ENCODE data around the gene MTM1. TPM values are rescaled to one million over a fixed set of nuclear protein-coding genes. Genes with fewer than 3 reads are reported as not detected.

MTM1 gene
- total RNA-seq, 6 experiments from 2014 or later: 8.1 to 12.2 (median 10.0) TPM

DNA sequence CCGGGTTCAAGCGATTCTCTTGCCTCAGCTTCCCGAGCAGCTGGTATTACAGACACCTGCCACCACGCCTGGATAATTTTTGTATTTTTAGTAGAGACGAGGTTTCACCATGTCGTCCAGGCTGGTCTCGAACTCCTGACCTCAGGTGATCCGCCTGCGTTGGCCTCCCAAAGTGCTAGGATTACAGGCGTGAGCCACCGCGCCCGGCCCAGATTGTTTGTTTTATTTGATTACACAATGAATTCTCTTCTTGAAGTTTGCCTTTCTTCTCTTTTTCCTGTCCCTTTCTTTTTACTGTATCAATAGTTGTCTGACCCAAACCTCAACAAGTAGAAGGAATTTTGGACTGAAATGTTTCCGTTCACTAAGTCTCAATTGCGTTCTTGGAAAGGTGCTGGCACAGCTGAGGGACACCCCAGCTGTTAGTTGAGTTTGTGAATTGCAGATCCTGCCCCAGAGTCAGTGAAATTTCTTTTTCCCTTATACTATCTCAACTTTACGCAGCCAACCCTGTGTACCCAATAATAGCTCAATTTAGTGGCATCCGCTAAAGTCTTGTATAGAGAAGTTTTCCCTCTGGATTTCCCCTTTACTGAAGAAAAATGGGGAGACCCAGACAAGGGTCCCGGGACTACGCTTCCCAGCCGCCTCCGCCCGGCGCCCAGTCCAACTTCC is 639 bp upstream of the MTM1 start:
- no peak for TF ChIP-seq CTCF (IDR thresholded peaks at IDR 0.05)
- Mint-ChIP-seq H3K27ac (peak overlapping the region; percentile 62; the same call in 1 of the 2 replicates), H3K9me3 (no peaks in the 10 kb centered on the region), H3K4me1 (ENCODE audit: low read depth) (peaks cover 39% of the 10 kb centered on the region), H3K4me3 (peak overlapping the region; percentile 81), H3K36me3 (ENCODE audit: low read depth) (no peaks in the 10 kb centered on the region), H3K27me3 (ENCODE audit: insufficient read depth) (no peaks in the 10 kb centered on the region)
- no peak for DNase-seq

GRCh38 chrX:150569155-150569477 is 695 bp downstream of the MTM1 start:
- no peaks in the 10 kb centered on the region for H3K36me3 Mint-ChIP-seq (ENCODE audit: low read depth)
- DNase-seq: peak; percentile 17
- TF ChIP-seq CTCF (IDR thresholded peaks at IDR 0.05): no peak

GRCh38 chrX:150570512-150570911 is 2.1 kb downstream of the MTM1 start:
- DNase-seq: no peak
- H3K27ac Mint-ChIP-seq: no peak overlapping the region
- H3K36me3 Mint-ChIP-seq (ENCODE audit: low read depth): no peaks in the 10 kb centered on the region
- H3K27me3 Mint-ChIP-seq (ENCODE audit: insufficient read depth): no peaks in the 10 kb centered on the region
- H3K4me3 Mint-ChIP-seq: peak overlapping the region; percentile 36; the same call in 1 of the 2 replicates
- no peak for TF ChIP-seq CTCF (IDR thresholded peaks at IDR 0.05)
- no peaks in the 10 kb centered on the region for H3K9me3 Mint-ChIP-seq
- H3K4me1 Mint-ChIP-seq (ENCODE audit: low read depth): peaks cover 51% of the 10 kb centered on the region

More at GRCh38 chrX:150569155-150569477, 695 bp downstream of the MTM1 start:
- peaks cover 44% of the 10 kb centered on the region for H3K4me1 Mint-ChIP-seq (ENCODE audit: low read depth)
- no peaks in the 10 kb centered on the region for H3K9me3 Mint-ChIP-seq
- no peaks in the 10 kb centered on the region for H3K27me3 Mint-ChIP-seq (ENCODE audit: insufficient read depth)
- peak overlapping the region; percentile 84 for H3K27ac Mint-ChIP-seq
- H3K4me3 Mint-ChIP-seq: peak overlapping the region; percentile 90

- no peak for DNase-seq
- no peak for TF ChIP-seq CTCF (IDR thresholded peaks at IDR 0.05)
- Mint-ChIP-seq H3K4me1 (ENCODE audit: low read depth) (peaks cover 65% of the 10 kb centered on the region), H3K9me3 (no peaks in the 10 kb centered on the region), H3K4me3 (peak overlapping the region; percentile 49), H3K27me3 (ENCODE audit: insufficient read depth) (no peaks in the 10 kb centered on the region), H3K36me3 (ENCODE audit: low read depth) (no peaks in the 10 kb centered on the region), H3K27ac (peak overlapping the region; percentile 61)
Measured at GRCh38 chrX:150572206-150572605, 3.8 kb downstream of the MTM1 start.

DNA sequence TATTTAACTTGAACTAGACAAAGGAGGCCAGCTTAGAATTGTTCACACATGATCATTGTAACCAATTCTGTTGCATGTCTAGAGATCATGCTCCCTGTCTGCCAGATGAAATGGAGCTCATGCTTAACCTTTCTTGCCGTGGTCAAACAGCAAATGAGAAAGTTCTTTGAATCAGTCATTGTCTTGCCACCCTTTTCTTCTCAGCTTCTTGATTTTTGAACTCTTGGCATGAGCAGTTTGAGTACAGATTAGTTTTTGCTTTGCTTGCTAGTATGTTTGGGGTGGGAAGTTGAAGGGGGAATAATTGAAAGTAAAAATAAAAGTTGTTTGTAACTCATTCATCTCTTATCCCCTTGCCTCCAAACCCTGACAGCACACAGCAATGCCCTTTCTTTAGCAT is 4.7 kb downstream of the MTM1 start:
- no peak for TF ChIP-seq CTCF (IDR thresholded peaks at IDR 0.05)
- Mint-ChIP-seq H3K4me1 (ENCODE audit: low read depth) (peaks cover 67% of the 10 kb centered on the region), H3K27ac (no peak overlapping the region), H3K9me3 (no peaks in the 10 kb centered on the region), H3K36me3 (ENCODE audit: low read depth) (no peaks in the 10 kb centered on the region), H3K4me3 (no peak overlapping the region), H3K27me3 (ENCODE audit: insufficient read depth) (no peaks in the 10 kb centered on the region)
- no peak for DNase-seq
